ENCODE data around the gene DCBLD2.
A peak's percentile ranks its signal among the peaks of the same experiment; 100 is the strongest.

DCBLD2 gene

GRCh38 chr3:98791341-98792325 lies 109.9 kb downstream of the DCBLD2 start:
- no peak for DNase-seq (ENCODE audit: extremely low read depth, low read depth)
- TF ChIP-seq, protein P1, sequence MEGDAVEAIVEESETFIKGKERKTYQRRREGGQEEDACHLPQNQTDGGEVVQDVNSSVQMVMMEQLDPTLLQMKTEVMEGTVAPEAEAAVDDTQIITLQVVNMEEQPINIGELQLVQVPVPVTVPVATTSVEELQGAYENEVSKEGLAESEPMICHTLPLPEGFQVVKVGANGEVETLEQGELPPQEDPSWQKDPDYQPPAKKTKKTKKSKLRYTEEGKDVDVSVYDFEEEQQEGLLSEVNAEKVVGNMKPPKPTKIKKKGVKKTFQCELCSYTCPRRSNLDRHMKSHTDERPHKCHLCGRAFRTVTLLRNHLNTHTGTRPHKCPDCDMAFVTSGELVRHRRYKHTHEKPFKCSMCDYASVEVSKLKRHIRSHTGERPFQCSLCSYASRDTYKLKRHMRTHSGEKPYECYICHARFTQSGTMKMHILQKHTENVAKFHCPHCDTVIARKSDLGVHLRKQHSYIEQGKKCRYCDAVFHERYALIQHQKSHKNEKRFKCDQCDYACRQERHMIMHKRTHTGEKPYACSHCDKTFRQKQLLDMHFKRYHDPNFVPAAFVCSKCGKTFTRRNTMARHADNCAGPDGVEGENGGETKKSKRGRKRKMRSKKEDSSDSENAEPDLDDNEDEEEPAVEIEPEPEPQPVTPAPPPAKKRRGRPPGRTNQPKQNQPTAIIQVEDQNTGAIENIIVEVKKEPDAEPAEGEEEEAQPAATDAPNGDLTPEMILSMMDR (IDR thresholded peaks at IDR 0.05; ENCODE audit: low read depth, low read length), result no peak

DNA sequence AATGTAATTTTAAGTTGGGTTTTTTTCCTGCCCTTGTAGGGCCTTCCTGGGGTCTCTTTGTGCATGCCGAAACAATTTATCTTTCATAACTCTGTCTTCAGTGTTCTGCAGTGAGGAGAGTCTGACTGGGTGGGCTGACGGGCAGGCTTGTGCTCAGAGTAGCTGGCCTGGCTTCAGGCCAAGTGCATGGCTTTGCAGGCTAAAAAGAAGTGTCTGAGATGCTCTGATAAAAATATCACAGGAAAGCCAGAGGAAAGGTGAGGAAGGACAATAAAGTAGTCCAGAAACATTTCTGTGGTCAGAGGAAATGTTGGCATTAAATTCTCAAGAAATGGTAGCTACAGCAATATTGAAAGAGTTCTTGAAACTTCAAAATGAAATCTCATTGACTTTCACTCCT lies 112.8 kb downstream of the DCBLD2 start:
- TF ChIP-seq, protein P1 (IDR thresholded peaks at IDR 0.05; ENCODE audit: low read depth, low read length), result no peak
- no peak for DNase-seq (ENCODE audit: extremely low read depth, low read depth)

GRCh38 chr3:98787181-98787580 lies 114.3 kb downstream of the DCBLD2 start:
- TF ChIP-seq, protein P1 (IDR thresholded peaks at IDR 0.05; ENCODE audit: low read depth, low read length), result no peak

DNA sequence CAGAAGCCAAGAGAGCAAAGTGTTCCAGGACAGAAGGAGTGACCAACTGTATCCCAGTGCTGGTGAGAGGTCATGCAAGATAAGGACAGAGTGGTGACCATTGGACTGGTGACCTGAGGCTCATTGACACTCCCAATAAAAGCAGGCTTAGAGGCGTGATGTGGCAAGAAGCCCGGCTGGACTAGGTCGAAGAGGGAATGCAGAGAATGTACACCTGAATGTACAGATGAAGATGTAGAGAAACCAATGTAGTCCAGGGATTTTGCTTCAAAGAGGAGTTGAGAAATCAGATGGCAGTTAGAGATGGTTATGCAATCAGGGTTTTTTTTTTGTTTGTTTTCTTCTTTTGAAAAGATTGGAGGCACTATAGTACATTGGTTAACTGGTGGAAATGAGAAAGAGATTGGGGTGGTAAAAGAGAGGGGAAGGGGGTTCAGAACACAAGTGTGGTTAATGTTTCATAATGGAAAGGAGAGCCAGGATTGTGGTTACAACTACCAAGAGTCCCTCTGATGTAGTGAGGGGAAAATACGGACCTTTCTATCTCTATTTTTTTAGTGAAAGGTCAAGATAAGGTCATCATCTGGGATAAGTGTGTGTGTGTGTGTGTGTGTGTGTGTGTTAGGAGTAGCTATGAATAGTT lies 115.0 kb downstream of the DCBLD2 start:
- TF ChIP-seq, protein P1 (IDR thresholded peaks at IDR 0.05; ENCODE audit: low read depth, low read length), result no peak
- no peak for DNase-seq (ENCODE audit: extremely low read depth, low read depth)

More at GRCh38 chr3:98787181-98787580, 114.3 kb downstream of the DCBLD2 start:
- DNase-seq (ENCODE audit: extremely low read depth, low read depth), result no peak

GRCh38 chr3:98784666-98785600 lies 116.6 kb downstream of the DCBLD2 start:
- TF ChIP-seq, protein P1 (IDR thresholded peaks at IDR 0.05; ENCODE audit: low read depth, low read length), result no peak
- peak; percentile 64 for DNase-seq (ENCODE audit: extremely low read depth, low read depth)

- DNase-seq (ENCODE audit: extremely low read depth, low read depth), result no peak
- TF ChIP-seq, protein P1 (IDR thresholded peaks at IDR 0.05; ENCODE audit: low read depth, low read length), result no peak
These were observed 117.5 kb downstream of the DCBLD2 start for GRCh38 chr3:98784042-98784441.

All from AG09319 (cell line).